ENCODE data around the gene ACVRL1. TPM values are rescaled to one million over a fixed set of nuclear protein-coding genes. Genes with fewer than 3 reads are reported as not detected.

Gene ACVRL1
- total and polyA plus RNA-seq, 8 donors = 74.2 to 173 (median 95.8) TPM

GRCh38 chr12:51962737-51963136 is 55.4 kb downstream of the ACVRL1 start:
- no peaks in the 10 kb centered on the region for H3K27me3 ChIP-seq
- intact Hi-C loops (cut with DNase I) = no loop called here
- ATAC-seq = no peak
- H3K27ac ChIP-seq = peak overlapping the region in 1 of 2 donors; percentile 34
- no peak overlapping the region for H3K4me3 ChIP-seq
- no peaks in the 10 kb centered on the region for H3K9me3 ChIP-seq
- TF ChIP-seq CTCF (IDR thresholded peaks at IDR 0.05) = no peak
- DNase-seq = no peak
- H3K4me1 ChIP-seq = peaks cover 17 to 43% of the 10 kb centered on the region in 2 donors
- peaks cover 0 to 22% of the 10 kb centered on the region in 2 donors for H3K36me3 ChIP-seq

GRCh38 chr12:51963477-51963876 is 56.2 kb downstream of the ACVRL1 start:
- TF ChIP-seq CTCF (IDR thresholded peaks at IDR 0.05) = no peak

GRCh38 chr12:51969643-51970042 is 62.3 kb downstream of the ACVRL1 start:
- Histone ChIP-seq H3K4me3 (no peak overlapping the region), H3K27ac (no peak overlapping the region), H3K36me3 (no peaks in the 10 kb centered on the region), H3K9me3 (no peaks in the 10 kb centered on the region), H3K27me3 (no peaks in the 10 kb centered on the region), H3K4me1 (peaks cover 31 to 56% of the 10 kb centered on the region in 2 donors)
- no peak for TF ChIP-seq CTCF (IDR thresholded peaks at IDR 0.05)
- intact Hi-C loops (cut with DNase I) = no loop called here
- no peak for ATAC-seq
- DNase-seq = no peak

More at GRCh38 chr12:51963477-51963876, 56.2 kb downstream of the ACVRL1 start:
- H3K9me3 ChIP-seq = no peaks in the 10 kb centered on the region
- DNase-seq (no peak), ATAC-seq (no peak)
- intact Hi-C loops (cut with DNase I) = no loop called here
- H3K36me3 ChIP-seq = peaks cover 0 to 22% of the 10 kb centered on the region in 2 donors
- H3K4me1 ChIP-seq = peaks cover 17 to 43% of the 10 kb centered on the region in 2 donors
- H3K27ac ChIP-seq = no peak overlapping the region
- H3K4me3 ChIP-seq = no peak overlapping the region
- H3K27me3 ChIP-seq = no peaks in the 10 kb centered on the region

GRCh38 chr12:51970904-51971646 is 63.8 kb downstream of the ACVRL1 start:
- Histone ChIP-seq H3K9me3 (no peaks in the 10 kb centered on the region), H3K27me3 (no peaks in the 10 kb centered on the region), H3K36me3 (peaks cover 0 to 11% of the 10 kb centered on the region in 2 donors), H3K27ac (peak overlapping the region in 1 of 2 donors; percentile 92), H3K4me1 (peaks cover 31 to 70% of the 10 kb centered on the region in 2 donors), H3K4me3 (no peak overlapping the region)
- DNase-seq (no peak), ATAC-seq (no peak)
- intact Hi-C loops (cut with DNase I) = no loop called here
- peak; percentile 30 to 32 for TF ChIP-seq CTCF (IDR thresholded peaks at IDR 0.05)

DNA sequence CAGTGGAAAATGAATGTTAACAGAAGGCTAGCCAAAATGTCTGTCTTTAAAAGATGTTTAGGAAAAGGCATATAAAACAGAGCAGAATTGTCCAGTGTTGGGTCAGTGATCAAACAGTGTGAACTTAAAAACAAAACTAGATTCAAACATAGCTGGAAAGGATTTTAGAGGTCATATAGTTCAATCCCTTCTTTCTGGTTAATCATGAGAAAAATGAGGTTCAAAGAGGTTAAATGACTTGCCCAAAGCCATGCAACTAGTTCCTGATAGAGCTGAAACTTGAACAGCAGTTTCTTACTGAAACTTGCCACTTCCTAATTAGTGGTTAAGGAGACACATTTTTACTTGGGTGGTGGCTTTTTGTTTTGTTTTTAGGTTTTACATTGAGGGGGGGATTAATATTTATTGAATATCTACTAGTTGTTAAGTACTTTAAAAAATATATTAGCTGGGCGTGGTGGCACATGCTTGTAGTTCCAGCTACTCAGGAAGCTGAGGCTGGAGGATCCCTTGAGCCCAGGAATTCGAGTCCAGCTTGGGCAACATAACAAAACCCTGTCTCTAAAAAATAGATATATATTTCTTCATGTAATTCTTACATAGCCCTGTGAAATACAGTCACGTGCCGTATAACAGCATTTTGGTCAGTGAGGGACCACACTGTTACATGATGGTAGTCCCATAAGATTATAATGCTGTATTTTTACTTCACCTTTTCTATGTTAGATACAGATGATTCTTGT is 64.5 kb downstream of the ACVRL1 start:
- no peaks in the 10 kb centered on the region for H3K27me3 ChIP-seq
- peak; percentile 19 for ATAC-seq
- intact Hi-C loops (cut with DNase I) = no loop called here
- H3K27ac ChIP-seq = peak overlapping the region; percentile 65 to 92
- no peaks in the 10 kb centered on the region for H3K9me3 ChIP-seq
- peak overlapping the region in 1 of 2 donors; percentile 14 for H3K4me3 ChIP-seq
- no peak for DNase-seq
- peaks cover 34 to 78% of the 10 kb centered on the region in 2 donors for H3K4me1 ChIP-seq
- no peak for TF ChIP-seq CTCF (IDR thresholded peaks at IDR 0.05)
- H3K36me3 ChIP-seq = peaks cover 0 to 18% of the 10 kb centered on the region in 2 donors
